Fibroblast of pulmonary artery (primary cell): ENCODE results near the gene GIN1.

ENCODE experiments used
- DNase-seq: peaks from one replicate; pipeline ENCODE4 v3.0.0-alpha.2; 2010; ENCODE audit warnings: low read depth
- H3K4me3 ChIP-seq: replicated peaks from 2 replicates; pipeline ENCODE4 v1.5.1; 2011; ENCODE audit warnings: low read depth, mild to moderate bottlenecking, control low read depth, low read length, moderate library complexity
- CTCF ChIP-seq: IDR thresholded peaks from 2 replicates; pipeline ENCODE4 v1.5.1; 2011; ENCODE audit warnings: mild to moderate bottlenecking, control low read depth, low read length, inconsistent platforms; ENCODE audit errors: missing control alignments

Gene GIN1

GRCh38 chr5:103111468-103111867, 8.5 kb downstream of the GIN1 start:
- no peak for DNase-seq
- TF ChIP-seq CTCF = no peak
- no peak overlapping the region for H3K4me3 ChIP-seq

DNA sequence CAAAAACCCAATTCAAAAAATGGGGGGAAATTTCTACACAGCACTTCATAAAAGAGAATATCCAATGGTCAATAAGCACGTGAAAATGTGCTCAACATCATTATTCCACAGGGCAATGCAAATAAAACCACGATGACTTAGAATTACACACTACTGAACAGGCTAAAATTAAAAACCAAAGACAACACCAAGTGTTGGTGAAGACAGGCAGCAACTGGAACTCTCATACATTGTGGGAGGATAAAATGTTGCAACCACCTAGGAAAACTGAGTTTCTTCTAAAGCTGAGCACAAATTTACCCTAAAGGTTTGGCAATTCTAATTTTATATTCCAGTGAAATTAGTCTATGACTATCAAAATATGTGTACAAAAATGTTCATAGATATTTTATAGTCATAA, 9.5 kb downstream of the GIN1 start:
- TF ChIP-seq CTCF = no peak
- DNase-seq = no peak
- no peak overlapping the region for H3K4me3 ChIP-seq

DNA sequence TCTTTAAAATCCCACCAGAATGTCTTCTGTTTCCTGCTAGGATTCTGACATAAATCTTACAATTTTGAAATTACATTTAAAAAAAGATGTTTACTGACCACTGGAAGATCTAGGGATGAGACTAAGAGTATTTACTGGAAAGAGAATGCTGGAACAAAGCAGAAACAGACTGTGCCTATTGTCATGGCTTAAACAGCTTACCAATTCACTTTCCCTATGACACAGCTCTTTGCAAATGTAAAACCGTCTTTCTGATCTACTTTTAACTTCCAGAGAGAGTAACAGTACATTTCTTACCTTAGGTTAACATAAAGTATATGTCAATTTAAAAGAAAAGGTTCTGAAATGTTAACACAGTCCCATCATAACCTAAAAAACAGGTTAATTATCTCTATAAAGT, 10.7 kb downstream of the GIN1 start:
- no peak for TF ChIP-seq CTCF
- no peak for DNase-seq
- H3K4me3 ChIP-seq = no peak overlapping the region

- no peak for DNase-seq
- no peak overlapping the region for H3K4me3 ChIP-seq
- no peak for TF ChIP-seq CTCF
Measured at GRCh38 chr5:103108086-103108485, 11.9 kb downstream of the GIN1 start.

DNA sequence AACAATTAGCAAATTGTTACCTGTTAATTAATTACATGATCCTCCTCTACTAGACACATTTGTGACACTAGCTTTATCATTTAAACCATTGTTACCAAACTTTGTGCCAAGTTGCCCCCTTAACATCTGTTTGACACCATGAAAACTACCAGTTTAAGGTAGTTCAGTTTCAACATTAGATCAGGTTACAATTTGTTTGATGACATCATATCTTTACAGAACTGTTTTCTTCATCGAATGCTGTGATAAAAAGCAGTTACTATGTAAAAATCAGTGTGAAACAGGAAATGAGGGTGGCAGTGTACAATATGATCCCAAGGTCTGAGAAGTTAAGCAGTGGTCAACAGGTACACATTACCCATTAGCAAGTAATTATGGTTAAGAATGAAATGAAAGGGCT, 17.7 kb downstream of the GIN1 start:
- DNase-seq = no peak
- TF ChIP-seq CTCF = no peak
- H3K4me3 ChIP-seq = no peak overlapping the region

- DNase-seq = peak; percentile 3
- no peak for TF ChIP-seq CTCF
Measured at GRCh38 chr5:103101079-103101750, 18.7 kb downstream of the GIN1 start.

GRCh38 chr5:103098993-103099392, 20.9 kb downstream of the GIN1 start:
- H3K4me3 ChIP-seq = no peak overlapping the region
- no peak for TF ChIP-seq CTCF
- DNase-seq = peak; percentile 6

More at GRCh38 chr5:103101079-103101750, 18.7 kb downstream of the GIN1 start:
- H3K4me3 ChIP-seq = no peak overlapping the region
